Right hindlimb (tissue), 1 donor: Measurements from ENCODE around the gene IGSF5.
"Not testable (repeated sequence)": the region's sequence is repeated elsewhere in the genome, so short reads cannot be mapped to it uniquely, and the experiment has no call there.

ENCODE experiments used
- DNase-seq: peaks from one replicate; pipeline ENCODE4 v3.0.0-alpha.2; 2018

IGSF5 gene

GRCh38 chr21:39744883-39745282 is at the start of gene IGSF5:
Gene IGSF5 (plus strand): TSS chr21:39745183. CDS start chr21:39745510, 327 bp downstream.
- not testable (repeated sequence) for DNase-seq

- DNase-seq = no peak
Measured at GRCh38 chr21:39696196-39696595, 48.8 kb upstream of the IGSF5 start.

GRCh38 chr21:39696618-39697017 is 48.4 kb upstream of the IGSF5 start:
- DNase-seq = peak; percentile 35

- no peak for DNase-seq
Measured at GRCh38 chr21:39700318-39700717, 44.7 kb upstream of the IGSF5 start.

DNA sequence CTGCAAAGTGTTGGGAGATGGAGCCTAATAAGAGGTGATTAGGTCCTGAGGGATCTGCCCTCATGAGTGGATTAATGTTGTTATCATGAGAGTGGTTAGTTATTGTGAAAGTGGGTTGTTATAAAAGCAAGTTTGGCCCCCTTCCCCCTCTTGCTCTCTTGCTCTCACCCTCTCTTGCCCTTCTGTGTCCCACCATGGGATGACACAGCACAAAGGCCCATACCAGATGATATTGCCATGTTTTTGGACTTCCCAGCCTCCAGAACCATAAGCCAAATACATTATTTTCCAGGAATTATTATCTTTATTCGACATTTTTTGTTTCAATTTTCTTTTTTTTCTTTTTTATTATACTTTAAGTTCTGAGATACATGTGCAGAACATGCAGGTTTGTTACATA is 41.4 kb upstream of the IGSF5 start:
- no peak for DNase-seq

GRCh38 chr21:39705849-39706248 is 39.1 kb upstream of the IGSF5 start:
- DNase-seq = no peak

DNA sequence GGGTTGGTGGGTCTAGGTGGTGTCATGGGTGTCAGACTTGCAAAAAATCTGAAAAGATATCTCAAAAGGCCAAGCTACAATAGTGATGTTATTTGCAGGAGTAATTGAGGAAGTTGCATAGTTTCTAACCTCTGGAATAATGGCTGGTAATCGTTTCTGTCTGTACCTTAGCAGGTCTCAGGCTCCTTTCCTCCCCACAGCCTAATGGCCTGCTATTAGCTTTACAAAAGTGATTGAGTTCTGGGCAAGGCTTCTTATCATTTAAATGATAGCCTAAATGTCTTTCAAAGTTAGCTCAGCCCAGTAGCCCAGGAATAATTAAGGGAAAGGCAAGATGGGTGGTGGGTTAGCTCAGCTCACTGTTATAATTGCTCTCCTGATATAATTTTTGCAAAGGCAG is 37.7 kb upstream of the IGSF5 start:
- no peak for DNase-seq

- DNase-seq = no peak
Measured at GRCh38 chr21:39710866-39711265, 34.1 kb upstream of the IGSF5 start.

GRCh38 chr21:39712273-39712672 is 32.7 kb upstream of the IGSF5 start:
- DNase-seq = no peak

GRCh38 chr21:39712976-39713375 is 32.0 kb upstream of the IGSF5 start:
- no peak for DNase-seq

- DNase-seq = no peak
Measured at GRCh38 chr21:39713905-39714304, 31.1 kb upstream of the IGSF5 start.

- no peak for DNase-seq
Measured at GRCh38 chr21:39714331-39714730, 30.7 kb upstream of the IGSF5 start.

GRCh38 chr21:39715804-39716397 is 29.1 kb upstream of the IGSF5 start:
- DNase-seq = peak; percentile 48

DNA sequence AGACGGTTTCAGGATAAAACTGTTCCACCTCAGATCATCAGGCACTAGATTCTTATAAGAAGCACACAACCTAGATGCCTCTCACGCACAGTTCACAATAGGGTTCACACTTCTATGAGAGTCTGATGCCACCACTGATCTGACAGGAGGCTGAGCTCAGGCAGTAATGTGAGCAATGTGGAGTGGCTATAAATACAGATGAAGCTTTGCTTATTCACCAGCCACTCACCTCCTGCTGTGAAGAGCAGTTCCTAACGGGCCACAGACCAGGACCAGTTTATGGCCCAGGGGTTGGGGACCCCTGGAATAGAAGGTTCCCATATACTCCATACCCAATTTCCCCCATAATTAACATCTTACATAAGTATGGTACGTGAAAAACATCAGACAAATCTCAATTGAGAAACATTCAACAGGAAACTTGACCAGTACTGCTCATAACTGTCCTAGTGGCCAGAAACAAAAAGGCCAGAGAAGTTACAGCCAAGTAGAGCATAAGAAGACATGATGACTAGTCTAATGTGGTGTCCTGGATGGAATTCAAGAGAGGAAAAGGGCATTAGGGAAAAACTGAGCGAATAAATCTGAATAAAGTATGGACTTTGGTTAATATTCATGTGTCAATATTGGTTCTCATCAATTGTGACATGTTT is 24.7 kb upstream of the IGSF5 start:
- no peak for DNase-seq

GRCh38 chr21:39721885-39722284 is 23.1 kb upstream of the IGSF5 start:
- no peak for DNase-seq

DNA sequence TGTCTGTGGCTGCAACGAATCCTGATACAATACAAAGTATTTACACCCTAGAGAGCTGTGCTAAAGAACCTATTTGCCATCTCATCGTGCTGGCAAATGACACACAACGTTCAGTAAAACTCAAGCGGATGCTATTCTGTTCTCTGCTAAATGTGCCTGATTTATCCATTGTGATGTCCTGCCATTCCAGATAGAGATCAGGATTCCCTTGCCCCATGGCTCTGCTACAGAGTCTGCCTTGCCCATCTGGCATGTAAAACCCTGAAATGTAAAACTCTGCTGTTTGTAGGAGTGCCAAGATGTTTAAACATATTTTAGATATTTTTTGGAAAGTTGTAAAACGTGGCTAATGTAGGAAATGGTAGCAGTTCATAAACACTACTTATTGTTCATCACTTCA is 20.0 kb upstream of the IGSF5 start:
- DNase-seq = no peak

DNA sequence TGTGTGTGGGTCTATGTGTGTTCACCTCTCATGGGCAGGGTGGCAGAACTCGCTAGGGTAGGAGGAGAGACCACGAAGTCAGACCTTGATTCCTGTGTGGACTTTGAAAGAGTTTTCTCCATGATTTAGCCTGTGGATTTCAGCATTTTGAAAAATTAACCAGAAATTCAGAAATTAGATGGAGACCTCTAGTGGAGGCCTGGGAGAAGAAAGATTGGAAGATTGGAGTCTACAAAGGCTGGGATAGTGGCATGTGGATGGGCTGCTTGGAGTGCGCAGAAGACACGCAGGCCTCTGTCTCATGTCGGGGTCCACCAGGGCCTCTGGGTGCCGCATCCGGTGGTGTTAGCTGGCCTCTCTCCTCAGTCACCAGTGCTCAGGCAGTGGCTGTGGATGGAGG is 18.9 kb upstream of the IGSF5 start:
- no peak for DNase-seq

DNA sequence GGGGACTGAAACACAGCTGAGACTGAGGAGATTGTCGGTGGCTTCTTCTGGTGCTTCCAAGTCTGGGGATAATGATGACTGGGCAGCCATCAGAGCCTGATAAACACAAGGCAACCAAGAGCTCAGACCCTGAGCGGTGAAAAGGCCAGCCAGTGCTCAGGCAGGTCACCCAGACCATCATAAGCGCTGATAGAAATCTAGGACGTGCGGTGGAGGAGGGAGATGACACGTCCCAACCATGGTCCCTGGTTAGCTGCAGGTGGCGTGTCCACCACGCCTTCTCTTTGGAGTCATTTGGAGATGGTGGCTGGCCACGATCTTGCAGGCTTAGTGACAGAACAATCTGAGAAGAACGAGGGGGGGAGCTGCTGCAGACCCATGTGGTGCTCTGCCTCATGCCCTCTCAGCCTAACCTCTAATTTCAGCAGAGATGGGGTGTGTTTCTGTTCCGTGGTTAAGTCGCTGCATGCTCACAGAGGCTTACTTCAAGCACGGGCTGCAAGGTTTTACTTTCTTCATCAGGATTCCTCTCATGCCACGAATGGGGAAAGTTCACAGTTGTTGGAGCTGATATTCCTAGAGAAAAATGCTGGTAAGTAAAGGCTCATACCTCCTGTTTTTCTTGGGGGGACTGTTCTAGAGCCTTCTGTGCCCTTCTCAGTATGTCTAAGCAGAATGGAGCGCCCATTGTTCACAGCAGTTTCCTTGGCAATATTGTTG is 17.4 kb upstream of the IGSF5 start:
- no peak for DNase-seq

GRCh38 chr21:39728341-39728740 is 16.6 kb upstream of the IGSF5 start:
- no peak for DNase-seq

GRCh38 chr21:39730418-39731157 is 14.4 kb upstream of the IGSF5 start:
- peak; percentile 29 for DNase-seq

- no peak for DNase-seq
Measured at GRCh38 chr21:39736716-39737115, 8.3 kb upstream of the IGSF5 start.

DNA sequence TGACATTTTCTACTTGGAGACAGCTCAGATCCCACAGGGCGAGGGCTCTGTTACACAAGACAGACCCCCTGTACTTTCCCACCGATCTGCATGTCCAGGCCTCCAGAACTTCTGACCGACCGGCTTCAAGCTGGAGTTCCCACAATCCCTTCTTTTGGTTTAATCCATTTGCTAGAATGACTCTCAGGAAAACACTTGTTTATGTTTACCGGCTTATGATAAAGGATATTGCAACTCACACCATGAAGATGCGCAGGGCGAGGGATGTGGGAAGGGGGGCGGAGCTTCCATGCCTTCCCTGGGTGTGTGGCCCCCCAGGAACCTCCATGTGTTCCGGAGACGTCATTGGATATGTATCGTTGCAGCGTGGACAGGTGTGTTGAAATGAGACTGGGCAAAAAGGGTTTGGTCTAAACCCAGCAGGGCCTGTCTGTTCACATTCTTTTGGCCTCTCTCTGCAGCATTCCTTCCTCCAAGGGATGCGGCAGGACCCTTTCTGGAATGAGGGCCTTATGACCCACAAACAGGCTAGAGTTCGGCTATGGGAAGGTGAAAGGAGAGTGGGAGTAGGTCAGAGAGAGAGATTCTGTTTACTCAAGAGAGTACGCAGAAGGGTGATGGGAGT is 7.5 kb upstream of the IGSF5 start:
- no peak for DNase-seq

DNA sequence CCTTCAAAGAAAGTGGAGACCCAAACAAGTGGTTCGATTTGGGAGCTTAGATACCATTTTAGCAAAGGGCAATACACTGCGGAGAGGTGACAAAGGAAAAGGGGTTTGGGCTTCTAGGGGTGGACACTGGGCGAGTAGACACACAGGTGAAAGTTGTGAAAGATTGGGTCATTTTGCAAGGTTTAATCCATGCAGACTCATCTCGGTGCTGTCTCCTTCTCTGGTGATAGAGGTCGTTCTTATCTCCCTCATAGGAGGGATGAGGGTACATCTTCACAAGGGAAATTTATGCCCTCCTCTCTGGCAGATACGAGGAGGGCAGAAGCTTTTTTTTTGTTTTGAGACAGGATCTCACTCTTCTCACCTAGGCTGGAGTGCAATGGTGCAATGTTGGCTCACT is 6.4 kb upstream of the IGSF5 start:
- DNase-seq = no peak
